ENCODE measurements around the gene CCBE1. TPM values are rescaled to one million over a fixed set of nuclear protein-coding genes. Genes with fewer than 3 reads are reported as not detected.
"Not testable (repeated sequence)": the region's sequence is repeated elsewhere in the genome, so short reads cannot be mapped to it uniquely, and the experiment has no call there.

CCBE1 gene
- polyA plus RNA-seq, 4 donors: 33.2 to 45.3 (median 40.1) TPM

GRCh38 chr18:59551902-59552635 lies 145.2 kb downstream of the CCBE1 start:
- no peak for DNase-seq (ENCODE audit: low read depth in 4 of 4, low spot score in 2 of 4)

GRCh38 chr18:59550174-59550516 lies 147.1 kb downstream of the CCBE1 start:
- DNase-seq (ENCODE audit: low read depth in 4 of 4, low spot score in 2 of 4): no peak

- DNase-seq (ENCODE audit: low read depth in 4 of 4, low spot score in 2 of 4): no peak
Observed at GRCh38 chr18:59549503-59550173, 147.6 kb downstream of the CCBE1 start.

GRCh38 chr18:59547581-59548182 lies 149.5 kb downstream of the CCBE1 start:
- DNase-seq (ENCODE audit: low read depth in 4 of 4, low spot score in 2 of 4): no peak

- no peak for DNase-seq (ENCODE audit: low read depth in 4 of 4, low spot score in 2 of 4)
Observed at GRCh38 chr18:59546188-59546587, 151.0 kb downstream of the CCBE1 start.

- DNase-seq (ENCODE audit: low read depth in 4 of 4, low spot score in 2 of 4): no peak
Observed at GRCh38 chr18:59540780-59541179, 156.4 kb downstream of the CCBE1 start.

GRCh38 chr18:59540346-59540745 lies 156.9 kb downstream of the CCBE1 start:
- DNase-seq (ENCODE audit: low read depth in 4 of 4, low spot score in 2 of 4): no peak

- no peak for DNase-seq (ENCODE audit: low read depth in 4 of 4, low spot score in 2 of 4)
Observed at GRCh38 chr18:59539108-59539507, 158.1 kb downstream of the CCBE1 start.

- DNase-seq (ENCODE audit: low read depth in 4 of 4, low spot score in 2 of 4): no peak
Observed at GRCh38 chr18:59537579-59537978, 159.6 kb downstream of the CCBE1 start.

- no peak for DNase-seq (ENCODE audit: low read depth in 4 of 4, low spot score in 2 of 4)
Observed at GRCh38 chr18:59536166-59536565, 161.1 kb downstream of the CCBE1 start.

GRCh38 chr18:59535055-59535454 lies 162.2 kb downstream of the CCBE1 start:
- no peak for DNase-seq (ENCODE audit: low read depth in 4 of 4, low spot score in 2 of 4)

GRCh38 chr18:59528866-59529265 lies 168.4 kb downstream of the CCBE1 start:
- DNase-seq (ENCODE audit: low read depth in 4 of 4, low spot score in 2 of 4): no peak

- DNase-seq (ENCODE audit: low read depth in 4 of 4, low spot score in 2 of 4): no peak
Observed at GRCh38 chr18:59520562-59521355, 176.5 kb downstream of the CCBE1 start.

- no peak for DNase-seq (ENCODE audit: low read depth in 4 of 4, low spot score in 2 of 4)
Observed at GRCh38 chr18:59518705-59519104, 178.5 kb downstream of the CCBE1 start.

- no peak for DNase-seq (ENCODE audit: low read depth in 4 of 4, low spot score in 2 of 4)
Observed at GRCh38 chr18:59517446-59518165, 179.6 kb downstream of the CCBE1 start.

- no peak for DNase-seq (ENCODE audit: low read depth in 4 of 4, low spot score in 2 of 4)
Observed at GRCh38 chr18:59516356-59517155, 180.7 kb downstream of the CCBE1 start.

- DNase-seq (ENCODE audit: low read depth in 4 of 4, low spot score in 2 of 4): not testable (repeated sequence)
Observed at GRCh38 chr18:59515956-59516355, 181.3 kb downstream of the CCBE1 start.

- no peak for DNase-seq (ENCODE audit: low read depth in 4 of 4, low spot score in 2 of 4)
Observed at GRCh38 chr18:59515147-59515546, 182.1 kb downstream of the CCBE1 start.

GRCh38 chr18:59514203-59514602 lies 183.0 kb downstream of the CCBE1 start:
- DNase-seq (ENCODE audit: low read depth in 4 of 4, low spot score in 2 of 4): no peak

Measured in left renal cortex interstitium (tissue), 4 donors.